Right lobe of liver (tissue), 4 donors: Measurements from ENCODE around the gene CCDC184.

Source experiments
- POLR2A ChIP-seq: fragments of 450-650 bp; IDR thresholded peaks from one replicate; pipeline ENCODE4 v1.6.1; 2017; ENCODE audit warnings: antibody characterized with exemption, mild to moderate bottlenecking
- TF ChIP-seq, protein P1 (sequence below), 4 donors: fragments of 200-600 bp in 3 of 4; fragments of 450-650 bp in 1 of 4; IDR thresholded peaks; one replicate each; pipeline versions ENCODE4 v1.5.1 to v1.8.0; 2016 to 2022; ENCODE audit warnings: antibody characterized with exemption in 4 of 4, mild to moderate bottlenecking in 2 of 4
- donor health status: DM: no; HTN: no; CAD: no.
- donor health status: DM: no; HTN: no; CAD: no.
- donor health status: DM: no; HTN: yes; CAD: no.

DNA sequence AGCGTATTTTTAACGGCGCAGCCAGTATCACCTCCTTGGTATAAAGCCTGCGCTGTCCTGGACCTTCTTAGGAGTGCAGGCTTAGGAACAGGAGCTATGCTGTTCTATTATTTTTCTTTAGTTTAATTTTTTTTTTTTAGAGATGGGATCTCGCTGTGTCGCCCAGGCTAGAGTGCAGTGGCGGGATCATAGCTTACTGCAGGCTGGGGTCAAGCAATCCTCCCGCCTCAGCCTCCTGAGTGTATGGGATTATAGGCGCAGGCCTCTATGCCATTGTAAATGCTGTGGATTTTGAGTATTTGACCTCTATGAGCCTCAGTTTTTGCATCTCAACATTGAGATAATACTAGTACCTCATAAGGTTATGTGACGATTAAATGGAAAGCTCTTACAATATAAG, 15.5 kb downstream of the CCDC184 start:
- TF ChIP-seq, protein P1, sequence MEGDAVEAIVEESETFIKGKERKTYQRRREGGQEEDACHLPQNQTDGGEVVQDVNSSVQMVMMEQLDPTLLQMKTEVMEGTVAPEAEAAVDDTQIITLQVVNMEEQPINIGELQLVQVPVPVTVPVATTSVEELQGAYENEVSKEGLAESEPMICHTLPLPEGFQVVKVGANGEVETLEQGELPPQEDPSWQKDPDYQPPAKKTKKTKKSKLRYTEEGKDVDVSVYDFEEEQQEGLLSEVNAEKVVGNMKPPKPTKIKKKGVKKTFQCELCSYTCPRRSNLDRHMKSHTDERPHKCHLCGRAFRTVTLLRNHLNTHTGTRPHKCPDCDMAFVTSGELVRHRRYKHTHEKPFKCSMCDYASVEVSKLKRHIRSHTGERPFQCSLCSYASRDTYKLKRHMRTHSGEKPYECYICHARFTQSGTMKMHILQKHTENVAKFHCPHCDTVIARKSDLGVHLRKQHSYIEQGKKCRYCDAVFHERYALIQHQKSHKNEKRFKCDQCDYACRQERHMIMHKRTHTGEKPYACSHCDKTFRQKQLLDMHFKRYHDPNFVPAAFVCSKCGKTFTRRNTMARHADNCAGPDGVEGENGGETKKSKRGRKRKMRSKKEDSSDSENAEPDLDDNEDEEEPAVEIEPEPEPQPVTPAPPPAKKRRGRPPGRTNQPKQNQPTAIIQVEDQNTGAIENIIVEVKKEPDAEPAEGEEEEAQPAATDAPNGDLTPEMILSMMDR (IDR thresholded peaks at IDR 0.05), result no peak
- no peak for TF ChIP-seq POLR2A
